ENCODE measurements around the gene IRF2BP2. TPM values are rescaled to one million over a fixed set of nuclear protein-coding genes. Genes with fewer than 3 reads are reported as not detected.
A peak's percentile ranks its signal among the peaks of the same experiment; 100 is the strongest.

Gene IRF2BP2
- total and polyA plus RNA-seq, 11 donors: 36.1 to 126 (median 80.1) TPM

- DNase-seq (peak in 4 of 5 donors; percentile 52 to 60 (median 56)), ATAC-seq (peak in 2 of 4 donors; percentile 15 to 21)
- H3K27ac ChIP-seq: peak overlapping the region; percentile 88 to 100 (median 99)
- no peaks in the 10 kb centered on the region for H3K9me3 ChIP-seq
- peaks cover 0 to 34% (median 12%) of the 10 kb centered on the region in 9 donors for H3K36me3 ChIP-seq
- no peaks in the 10 kb centered on the region for H3K27me3 ChIP-seq
- TF ChIP-seq CTCF (IDR thresholded peaks at IDR 0.05): no peak
- peak in 1 of 2 donors; percentile 15 for TF ChIP-seq POLR2A (IDR thresholded peaks at IDR 0.05)
- H3K4me1 ChIP-seq: peaks cover 29 to 73% (median 51%) of the 10 kb centered on the region in 12 donors
- peak overlapping the region in 11 of 12 donors; percentile 4 to 86 (median 51) for H3K4me3 ChIP-seq
- 6 to 10% (median 8%) methylated on average over 11 of the region's 11 CpGs for WGBS, 4 donors
- intact Hi-C loops (cut with DNase I): loop anchor here in 7 of 10 donors (2.0 to 10.0 kb wide), 9 partner anchors 68 to 474 kb away; no protein-coding TSS in a partner anchor
These were observed 9.3 kb downstream of the IRF2BP2 start for GRCh38 chr1:234600418-234601281.

GRCh38 chr1:234599617-234600417, 10.2 kb downstream of the IRF2BP2 start:
- peaks cover 29 to 66% (median 50%) of the 10 kb centered on the region in 12 donors for H3K4me1 ChIP-seq
- 0 to 1% (median 0%) methylated on average over 53 to 87 of the region's 87 CpGs for WGBS, 4 donors
- peak; percentile 91 to 96 (median 94) for DNase-seq
- intact Hi-C loops (cut with DNase I): loop anchor here (1.0 to 10.0 kb wide), 22 partner anchors 13 to 487 kb away; no protein-coding TSS in a partner anchor
- TF ChIP-seq POLR2A (IDR thresholded peaks at IDR 0.05) (peak in 1 of 2 donors; percentile 74), CTCF (IDR thresholded peaks at IDR 0.05) (peak in 1 of 12 donors; percentile 10)
- no peaks in the 10 kb centered on the region for H3K27me3 ChIP-seq
- H3K36me3 ChIP-seq: peaks cover 0 to 25% (median 7%) of the 10 kb centered on the region in 9 donors
- peak; percentile 77 to 95 (median 88) for ATAC-seq
- no peaks in the 10 kb centered on the region for H3K9me3 ChIP-seq
- H3K27ac ChIP-seq: peak overlapping the region; percentile 88 to 100 (median 99)
- peak overlapping the region in 11 of 12 donors; percentile 29 to 86 (median 51) for H3K4me3 ChIP-seq

- peak overlapping the region; percentile 88 to 100 (median 99) for H3K27ac ChIP-seq
- WGBS, 4 donors: 0 to 6% (median 0%) methylated on average over 1 of the region's 1 CpG
- DNase-seq (peak in 1 of 5 donors; percentile 63), ATAC-seq (no peak)
- H3K27me3 ChIP-seq: no peaks in the 10 kb centered on the region
- H3K4me1 ChIP-seq: peaks cover 28 to 59% (median 50%) of the 10 kb centered on the region in 12 donors
- H3K36me3 ChIP-seq: peaks cover 0 to 19% (median under 1%) of the 10 kb centered on the region in 9 donors
- H3K4me3 ChIP-seq: peak overlapping the region in 11 of 12 donors; percentile 29 to 86 (median 51)
- TF ChIP-seq CTCF (IDR thresholded peaks at IDR 0.05) (no peak), POLR2A (IDR thresholded peaks at IDR 0.05) (no peak)
- intact Hi-C loops (cut with DNase I): loop anchor here (1.0 to 10.0 kb wide), 14 partner anchors 14 to 488 kb away; no protein-coding TSS in a partner anchor
- no peaks in the 10 kb centered on the region for H3K9me3 ChIP-seq
These were observed 10.9 kb downstream of the IRF2BP2 start for GRCh38 chr1:234598974-234599616.
